SU-DHL-6 (cell line): ENCODE measurements around the gene HAGHL.

Experiments
- CTCF ChIP-seq: fragments of 200-600 bp; sonication (generic); IDR thresholded peaks from one replicate; pipeline ENCODE4 v1.5.1; 2017; ENCODE audit warnings: antibody characterized with exemption, mild to moderate bottlenecking, low read length, moderate library complexity; ENCODE audit not compliant: insufficient read depth, poor library complexity, severe bottlenecking
- EZH2phosphoT487 ChIP-seq: fragments of 200-600 bp; sonication (generic), shearing (Covaris generic); conservative IDR thresholded peaks from 2 replicates; pipeline ENCODE4 v1.6.1; 2018; ENCODE audit warnings: mild to moderate bottlenecking, antibody characterized with exemption, low read length, moderate library complexity, mixed read lengths

DNA sequence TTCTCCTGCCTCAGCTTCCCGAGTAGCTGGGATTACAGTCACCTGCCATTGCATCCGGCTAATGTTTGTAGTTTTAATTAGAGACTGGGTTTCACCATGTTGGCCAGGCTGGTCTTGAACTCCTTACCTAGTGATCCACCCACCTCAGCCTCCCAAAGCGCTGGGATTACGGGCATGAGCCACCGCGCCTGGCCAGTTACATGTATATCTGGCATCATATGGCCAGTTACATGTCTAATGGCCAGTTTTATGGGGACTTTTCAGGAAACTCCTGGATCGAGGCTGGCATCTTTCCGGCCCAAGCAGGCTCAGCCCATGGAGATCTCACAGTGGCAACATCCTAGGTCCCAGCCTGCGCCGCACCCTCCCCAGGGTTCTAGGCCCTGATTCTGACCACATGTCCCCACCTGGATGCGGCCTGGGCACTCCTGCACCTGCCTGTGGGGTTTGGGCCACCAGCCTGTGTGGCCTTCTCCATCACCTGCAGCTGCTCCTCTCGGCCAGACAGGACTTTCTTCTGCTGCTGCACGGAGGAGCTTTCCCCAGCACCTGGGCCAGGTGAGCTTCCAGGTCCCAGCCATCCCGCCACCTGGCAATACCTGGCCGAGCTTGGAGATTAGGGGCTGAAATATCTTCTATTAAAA lies 15.2 kb downstream of the HAGHL start:
- TF ChIP-seq EZH2phosphoT487, result no peak
- no peak for TF ChIP-seq CTCF
